A673 (cell line): Measurements from ENCODE around the gene NCAM2.
"Not testable (repeated sequence)": the region's sequence is repeated elsewhere in the genome, so short reads cannot be mapped to it uniquely, and the experiment has no call there.

Experiments used
- CTCF ChIP-seq: fragments of 300-800, 200-600 bp; sonication (generic); conservative IDR thresholded peaks from 2 replicates; pipeline ENCODE4 v1.5.1; 2017; ENCODE audit warnings: low read depth, mild to moderate bottlenecking, antibody characterized with exemption, low read length, moderate library complexity, mixed read lengths
- EZH2 ChIP-seq: fragments of 200-600 bp; sonication (generic); IDR thresholded peaks from 2 replicates; pipeline ENCODE4 v1.6.1; 2017; ENCODE audit warnings: borderline replicate concordance, low read depth, mild to moderate bottlenecking, mixed read lengths, antibody characterized with exemption, low read length; ENCODE audit not compliant: poor library complexity, severe bottlenecking

- not testable (repeated sequence) for TF ChIP-seq CTCF, EZH2
These were observed 406.1 kb downstream of the NCAM2 start for GRCh38 chr21:21404261-21404660.
